ENCODE measurements around the gene CGB8.
"Not testable (repeated sequence)": the region's sequence is repeated elsewhere in the genome, so short reads cannot be mapped to it uniquely, and the experiment has no call there.

DNA sequence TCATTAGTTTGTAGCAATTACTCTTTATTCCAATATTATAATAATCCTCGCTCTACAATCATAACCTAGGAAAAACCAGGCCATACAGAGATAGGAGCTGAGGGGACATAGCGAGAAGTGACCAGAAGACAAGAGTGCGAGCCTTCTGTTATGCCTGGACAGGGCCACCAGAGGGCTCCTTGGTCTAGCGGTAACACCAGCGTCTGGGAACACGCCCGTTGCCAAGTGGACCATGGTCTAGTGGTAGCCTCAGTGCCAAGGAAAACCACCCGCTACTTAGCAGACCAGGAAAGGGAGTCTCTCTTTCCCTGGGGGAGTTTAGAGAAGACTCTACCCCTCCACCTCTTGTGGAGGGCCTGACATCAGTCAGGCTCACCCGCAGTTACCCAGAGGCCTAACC, 26.0 kb upstream of the CGB8 start:
- TF ChIP-seq, protein P1, sequence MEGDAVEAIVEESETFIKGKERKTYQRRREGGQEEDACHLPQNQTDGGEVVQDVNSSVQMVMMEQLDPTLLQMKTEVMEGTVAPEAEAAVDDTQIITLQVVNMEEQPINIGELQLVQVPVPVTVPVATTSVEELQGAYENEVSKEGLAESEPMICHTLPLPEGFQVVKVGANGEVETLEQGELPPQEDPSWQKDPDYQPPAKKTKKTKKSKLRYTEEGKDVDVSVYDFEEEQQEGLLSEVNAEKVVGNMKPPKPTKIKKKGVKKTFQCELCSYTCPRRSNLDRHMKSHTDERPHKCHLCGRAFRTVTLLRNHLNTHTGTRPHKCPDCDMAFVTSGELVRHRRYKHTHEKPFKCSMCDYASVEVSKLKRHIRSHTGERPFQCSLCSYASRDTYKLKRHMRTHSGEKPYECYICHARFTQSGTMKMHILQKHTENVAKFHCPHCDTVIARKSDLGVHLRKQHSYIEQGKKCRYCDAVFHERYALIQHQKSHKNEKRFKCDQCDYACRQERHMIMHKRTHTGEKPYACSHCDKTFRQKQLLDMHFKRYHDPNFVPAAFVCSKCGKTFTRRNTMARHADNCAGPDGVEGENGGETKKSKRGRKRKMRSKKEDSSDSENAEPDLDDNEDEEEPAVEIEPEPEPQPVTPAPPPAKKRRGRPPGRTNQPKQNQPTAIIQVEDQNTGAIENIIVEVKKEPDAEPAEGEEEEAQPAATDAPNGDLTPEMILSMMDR (conservative IDR thresholded peaks at IDR 0.05; ENCODE audit: low read depth, low read length): peak; percentile 56
- TF ChIP-seq EZH2 (IDR thresholded peaks at IDR 0.05; ENCODE audit: borderline replicate concordance, low read depth, low read length, poor library complexity, severe bottlenecking): not testable (repeated sequence)
